Caco-2 (cell line): ENCODE results near the gene GPC5. TPM values are rescaled to one million over a fixed set of nuclear protein-coding genes. Genes with fewer than 3 reads are reported as not detected.

ENCODE experiments used
- BruUV-seq: library from RNA; stranded (reverse); fragments of 400-500 nt; replicated peaks from 2 replicates; lab custom pipeline; 2021; lab: Mats Ljungman, UMichigan
- CTCF ChIA-PET: fragments of 300-600 bp; sonication (Branson Sonifier 250); formaldehyde crosslinking; loops from one replicate; lab custom pipeline; 2022; ENCODE audit warnings: antibody characterized with exemption; lab: Charles Lee
- POLR2A ChIA-PET: fragments of 300-600 bp; sonication (Branson Sonifier 250); formaldehyde crosslinking; loops from one replicate; lab custom pipeline; 2022; ENCODE audit warnings: antibody characterized with exemption; lab: Charles Lee
- DNase-seq, 2 experiments: peaks; one replicate each; pipeline versions ENCODE4 v3.0.0 to v3.0.0-alpha.2; 2020 to 2022
- H3K27me3 ChIP-seq: replicated peaks from 2 replicates; pipeline ENCODE4 v1.6.0; 2011; ENCODE audit warnings: low read length; ENCODE audit not compliant: control insufficient read depth, insufficient read depth
- H3K36me3 ChIP-seq: 2 replicates; pipeline ENCODE4 v1.5.1; 2011; ENCODE audit warnings: low read length; ENCODE audit not compliant: control insufficient read depth, insufficient read depth
- H3K4me1 ChIP-seq: fragments of 250-450 bp; sonication (Bioruptor Pico); 2 replicates; pipeline ENCODE4 v1.5.1; 2020; ENCODE audit warnings: mild to moderate bottlenecking
- H3K4me3 ChIP-seq: 2 replicates; pipeline ENCODE4 v1.5.1; 2011; ENCODE audit warnings: low read depth, mild to moderate bottlenecking, control low read depth, low read length
- H3K9me3 ChIP-seq: fragments of 250-450 bp; sonication (Bioruptor Pico); 2 replicates; pipeline ENCODE4 v1.5.1; 2020; ENCODE audit warnings: mild to moderate bottlenecking, moderate library complexity
- H3K27ac Mint-ChIP-seq: one replicate; pipeline ENCODE4 v1.8.0; 2022; ENCODE audit warnings: mixed read lengths; ENCODE audit not compliant: unreplicated experiment
- H3K27me3 Mint-ChIP-seq: one replicate; pipeline ENCODE4 v1.8.0; 2022; ENCODE audit warnings: mixed read lengths; ENCODE audit not compliant: insufficient read depth, unreplicated experiment
- H3K36me3 Mint-ChIP-seq: one replicate; pipeline ENCODE4 v1.8.0; 2022; ENCODE audit warnings: mild to moderate bottlenecking, mixed read lengths; ENCODE audit not compliant: insufficient read depth, unreplicated experiment
- H3K4me1 Mint-ChIP-seq: one replicate; pipeline ENCODE4 v1.8.0; 2022; ENCODE audit warnings: low read depth, mixed read lengths; ENCODE audit not compliant: unreplicated experiment
- H3K4me3 Mint-ChIP-seq: one replicate; pipeline ENCODE4 v1.8.0; 2022; ENCODE audit warnings: mild to moderate bottlenecking, moderate library complexity, mixed read lengths; ENCODE audit not compliant: unreplicated experiment
- H3K9me3 Mint-ChIP-seq: one replicate; pipeline ENCODE4 v1.8.0; 2022; ENCODE audit warnings: mixed read lengths; ENCODE audit not compliant: unreplicated experiment
- CTCF ChIP-seq, 2 experiments: fragments of 200-600 bp in 1 of 2; IDR thresholded peaks; 1 replicate in 1 of 2; 2 replicates in 1 of 2; pipeline versions ENCODE4 v1.5.1 to v1.8.0; 2011 to 2022; ENCODE audit warnings: antibody characterized with exemption in 1 of 2, control low read depth in 1 of 2, inconsistent platforms in 1 of 2, low read depth in 1 of 2, low read length in 1 of 2, mild to moderate bottlenecking in 1 of 2, moderate library complexity in 1 of 2; ENCODE audit not compliant: insufficient read depth in 1 of 2, severe bottlenecking in 1 of 2, unreplicated experiment in 1 of 2
- intact Hi-C: fragments of 100-400 bp; cut with micrococcal nuclease; formaldehyde crosslinking; loops from one replicate; pipeline ENCODE4 v1.10.0; 2022; ENCODE audit not compliant: unreplicated experiment
- total RNA-seq: library from RNA; stranded (reverse); gene quantifications from 2 replicates; pipeline ENCODE4 v1.2.3, GENCODE V29; 2022

The GPC5 gene
- total RNA-seq, 1 experiment from 2014 or later = 4.1 TPM

DNA sequence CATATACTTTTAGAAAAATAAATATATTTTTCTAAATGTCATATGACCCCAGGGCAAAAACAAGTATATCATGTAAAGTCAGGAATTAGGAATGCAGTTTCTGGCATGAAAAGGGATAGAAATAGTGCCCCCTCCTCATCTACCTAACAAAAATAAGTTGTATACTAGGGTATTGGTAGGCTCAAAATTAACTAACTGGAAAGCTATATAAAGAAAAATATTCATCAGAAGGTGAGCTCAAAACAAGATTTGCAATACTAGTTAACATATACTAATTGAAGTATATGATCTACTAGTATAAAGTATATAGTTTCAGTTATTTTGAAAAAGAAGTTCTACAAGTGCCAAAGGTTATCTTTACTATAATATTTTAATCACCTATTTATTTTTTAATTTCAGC is 200.2 kb downstream of the GPC5 start:
- ChIA-PET CTCF (no interaction called here), POLR2A (no interaction called here)
- Mint-ChIP-seq H3K4me1 (no peaks in the 10 kb centered on the region), H3K27ac (no peak overlapping the region), H3K9me3 (no peaks in the 10 kb centered on the region), H3K27me3 (no peaks in the 10 kb centered on the region), H3K4me3 (no peak overlapping the region), H3K36me3 (no peaks in the 10 kb centered on the region)
- BruUV-seq = no TSS peak
- intact Hi-C loops = loop anchor here (10.0 kb wide), 1 partner anchor 186 kb away; no protein-coding TSS in a partner anchor
- H3K36me3 ChIP-seq = no peaks in the 10 kb centered on the region
- no peaks in the 10 kb centered on the region for H3K4me1 ChIP-seq
- no peak overlapping the region for H3K4me3 ChIP-seq
- no peak for DNase-seq
- no peak for TF ChIP-seq CTCF (IDR thresholded peaks at IDR 0.05; ENCODE audit: insufficient read depth in 1 of 2, low read depth in 1 of 2, low read length in 1 of 2, severe bottlenecking in 1 of 2, unreplicated experiment in 1 of 2)
- H3K9me3 ChIP-seq = no peaks in the 10 kb centered on the region
- no peaks in the 10 kb centered on the region for H3K27me3 ChIP-seq

DNA sequence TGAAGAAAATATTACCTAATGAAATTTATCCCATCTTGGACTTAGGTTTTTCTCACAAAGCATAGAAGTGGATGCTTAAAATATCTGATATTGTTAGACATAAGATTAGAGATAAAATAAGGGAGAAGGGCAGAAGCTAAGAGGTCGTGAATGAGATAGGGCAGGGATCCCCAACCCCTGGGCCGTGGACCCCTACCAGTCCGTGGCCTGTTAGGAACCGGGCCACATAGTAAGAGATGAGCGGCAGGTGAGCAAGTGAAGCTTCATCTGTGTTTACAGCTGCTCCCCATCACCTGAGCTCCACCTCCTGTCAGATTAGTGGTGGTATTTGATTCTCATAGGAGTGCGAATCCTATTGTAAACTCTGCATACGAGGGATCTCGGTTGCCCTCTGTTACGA is 202.9 kb downstream of the GPC5 start:
- H3K27me3 ChIP-seq = no peaks in the 10 kb centered on the region
- no peaks in the 10 kb centered on the region for H3K36me3 ChIP-seq
- no peaks in the 10 kb centered on the region for H3K4me1 ChIP-seq
- POLR2A ChIA-PET = no interaction called here
- no TSS peak for BruUV-seq
- no peak for TF ChIP-seq CTCF (IDR thresholded peaks at IDR 0.05; ENCODE audit: insufficient read depth in 1 of 2, low read depth in 1 of 2, low read length in 1 of 2, severe bottlenecking in 1 of 2, unreplicated experiment in 1 of 2)
- CTCF ChIA-PET = interaction anchor here (0.6 kb wide), 1 partner anchor 220 kb away, joined by 4 read pairs; no protein-coding TSS in a partner anchor
- H3K9me3 Mint-ChIP-seq = no peaks in the 10 kb centered on the region
- no peak overlapping the region for H3K4me3 ChIP-seq
- H3K4me3 Mint-ChIP-seq = no peak overlapping the region
- no peaks in the 10 kb centered on the region for H3K9me3 ChIP-seq
- no peaks in the 10 kb centered on the region for H3K27me3 Mint-ChIP-seq
- H3K27ac Mint-ChIP-seq = no peak overlapping the region
- intact Hi-C loops = no loop called here
- DNase-seq = no peak
- no peaks in the 10 kb centered on the region for H3K4me1 Mint-ChIP-seq
- no peaks in the 10 kb centered on the region for H3K36me3 Mint-ChIP-seq

DNA sequence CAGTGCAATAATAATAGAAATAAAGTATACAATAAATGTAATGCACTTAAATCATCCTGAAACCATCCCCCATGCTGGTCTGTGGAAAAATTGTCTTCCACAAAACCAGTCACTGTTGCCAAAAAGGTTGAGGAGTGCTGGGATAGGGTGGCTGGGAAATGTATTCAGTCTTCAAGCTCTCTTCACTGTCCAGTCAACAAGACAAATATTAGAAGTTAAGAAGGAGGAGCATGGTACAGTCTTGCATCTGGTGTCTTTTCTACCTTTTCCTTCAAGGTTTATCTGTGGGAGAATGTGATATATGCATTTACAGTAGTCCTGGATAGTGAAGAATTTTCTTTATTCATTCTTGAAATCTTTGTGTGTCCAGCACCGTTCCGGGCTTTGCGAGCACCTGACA is 203.4 kb downstream of the GPC5 start:
- ChIA-PET CTCF (interaction anchor here (0.6 kb wide), 1 partner anchor 220 kb away, joined by 4 read pairs; no protein-coding TSS in a partner anchor), POLR2A (no interaction called here)
- BruUV-seq = no TSS peak

More for the DNA sequence above, 203.4 kb downstream of the GPC5 start:
- H3K4me3 Mint-ChIP-seq = no peak overlapping the region
- no peaks in the 10 kb centered on the region for H3K36me3 Mint-ChIP-seq
- no peaks in the 10 kb centered on the region for H3K27me3 Mint-ChIP-seq
- intact Hi-C loops = no loop called here
- Histone ChIP-seq H3K4me3 (no peak overlapping the region), H3K4me1 (no peaks in the 10 kb centered on the region), H3K36me3 (no peaks in the 10 kb centered on the region), H3K27me3 (no peaks in the 10 kb centered on the region), H3K9me3 (no peaks in the 10 kb centered on the region)
- no peak for DNase-seq
- TF ChIP-seq CTCF (IDR thresholded peaks at IDR 0.05; ENCODE audit: insufficient read depth in 1 of 2, low read depth in 1 of 2, low read length in 1 of 2, severe bottlenecking in 1 of 2, unreplicated experiment in 1 of 2) = no peak
- no peak overlapping the region for H3K27ac Mint-ChIP-seq
- H3K9me3 Mint-ChIP-seq = no peaks in the 10 kb centered on the region
- H3K4me1 Mint-ChIP-seq = no peaks in the 10 kb centered on the region
